ENCODE measurements around the gene IFT22. TPM values are rescaled to one million over a fixed set of nuclear protein-coding genes. Genes with fewer than 3 reads are reported as not detected.
"Not testable (repeated sequence)": the region's sequence is repeated elsewhere in the genome, so short reads cannot be mapped to it uniquely, and the experiment has no call there.

Gene IFT22
- total and polyA plus RNA-seq, 2 of the 8 experiments (the other 6 are each of a cell fraction or from before 2014, with no cell fraction given) = 17.7 to 18.9 TPM

- DNase-seq (ENCODE audit: low read depth in 1 of 2, low spot score in 2 of 2); H3K23me2 ChIP-seq (ENCODE audit: low read depth, low read length); H2BK5ac ChIP-seq (ENCODE audit: low read depth, low read length); H4K91ac ChIP-seq (replicated peaks; ENCODE audit: insufficient read length, low read length); H2BK12ac ChIP-seq (ENCODE audit: low read depth, low read length); H3K56ac ChIP-seq (replicated peaks; ENCODE audit: insufficient read length, low read depth, low read length); H3K79me1 ChIP-seq (ENCODE audit: low read depth, low read length); H2AFZ ChIP-seq (ENCODE audit: low read length); H2BK120ac ChIP-seq (replicated peaks; ENCODE audit: low read depth, low read length); H3K36me3 ChIP-seq (ENCODE audit: control insufficient read depth in 2 of 4, insufficient read depth in 4 of 4, low read length in 3 of 4); H3K27me3 ChIP-seq (replicated peaks in 1 of 4; ENCODE audit: control insufficient read depth in 3 of 4, extremely low read depth in 1 of 4, insufficient read depth in 3 of 4, low read length in 3 of 4); H3K9ac ChIP-seq (replicated peaks in 1 of 4; ENCODE audit: extremely low read depth in 1 of 4, low read depth in 3 of 4, low read length in 3 of 4); H3K23ac ChIP-seq (ENCODE audit: insufficient read length); H3K4ac ChIP-seq (replicated peaks; ENCODE audit: insufficient read length, low read depth, low read length); H2AK5ac ChIP-seq (ENCODE audit: low read depth, low read length); H3K4me2 ChIP-seq (ENCODE audit: insufficient read depth in 1 of 2, low read depth in 2 of 2, low read length in 2 of 2); H2BK20ac ChIP-seq (ENCODE audit: low read length); H3K18ac ChIP-seq (ENCODE audit: extremely low read depth, low read length); H3K14ac ChIP-seq (ENCODE audit: insufficient read length); H3K9me3 ChIP-seq (ENCODE audit: insufficient read depth in 2 of 2, low read depth in 1 of 2, low read length in 1 of 2); H3K4me3 ChIP-seq (ENCODE audit: extremely low read depth in 1 of 4, insufficient read depth in 2 of 4, low read depth in 3 of 4, low read length in 4 of 4); FAIRE-seq; H4K8ac ChIP-seq (ENCODE audit: extremely low read depth, insufficient read depth, low read length); H2BK15ac ChIP-seq (ENCODE audit: low read length); H3K4me1 ChIP-seq (replicated peaks in 1 of 4; ENCODE audit: control insufficient read depth in 3 of 4, insufficient read depth in 4 of 4, low read length in 3 of 4); H4K20me1 ChIP-seq (replicated peaks in 1 of 2; ENCODE audit: control insufficient read depth in 1 of 2, insufficient read depth in 2 of 2, low read length in 2 of 2); H4K5ac ChIP-seq (ENCODE audit: insufficient read length, low read depth, low read length); H3K27ac ChIP-seq (ENCODE audit: low read depth, low read length); H3K79me2 ChIP-seq (ENCODE audit: control insufficient read depth in 1 of 2, insufficient read depth in 2 of 2, low read length in 2 of 2): not testable (repeated sequence)
- 96% methylated on average over 19 of the region's 32 CpGs; no CpG with 5 or more reads in 1 of the 2 experiments for WGBS, 2 experiments (ENCODE audit: extremely low coverage in 1 of 2, insufficient coverage in 1 of 2, insufficient read length in 1 of 2, insufficient replicate concordance in 2 of 2, low coverage in 1 of 2, low lambda C conversion rate in 2 of 2, missing lambda C conversion rate in 1 of 2)
- POLR2A ChIA-PET (ENCODE audit: partially characterized antibody) = interaction anchor here (0.7 to 2.7 kb wide), 6 partner anchors 8 to 158 kb away, joined by 3 to 17 read pairs (median 3); partner anchors contain the start of gene COL26A1
- CTCF ChIA-PET (ENCODE audit: partially characterized antibody) = interaction anchor here (0.8 to 1.7 kb wide), 5 partner anchors 16 to 160 kb away, joined by 3 to 4 read pairs (median 3); no protein-coding TSS in a partner anchor
Observed at GRCh38 chr7:101348456-101349067, 26.9 kb upstream of the IFT22 start.

Measured in H1 (cell line).